RPMI7951 (cell line): ENCODE measurements around the gene PTGER4. TPM values are rescaled to one million over a fixed set of nuclear protein-coding genes. Genes with fewer than 3 reads are reported as not detected.
"Not testable (repeated sequence)": the region's sequence is repeated elsewhere in the genome, so short reads cannot be mapped to it uniquely, and the experiment has no call there.

Experiments used
- DNase-seq: peaks from one replicate; pipeline ENCODE4 v3.0.0-alpha.2; 2012; ENCODE audit warnings: low read depth
- total RNA-seq: library from RNA; depleted of rRNA; stranded (reverse); fragments of >200 nt; shearing (Covaris generic); gene quantifications from 2 replicates; pipeline ENCODE4 v1.2.3, GENCODE V29; 2014

The PTGER4 gene
- total RNA-seq, 1 experiment from 2014 or later: 1.2 TPM

DNA sequence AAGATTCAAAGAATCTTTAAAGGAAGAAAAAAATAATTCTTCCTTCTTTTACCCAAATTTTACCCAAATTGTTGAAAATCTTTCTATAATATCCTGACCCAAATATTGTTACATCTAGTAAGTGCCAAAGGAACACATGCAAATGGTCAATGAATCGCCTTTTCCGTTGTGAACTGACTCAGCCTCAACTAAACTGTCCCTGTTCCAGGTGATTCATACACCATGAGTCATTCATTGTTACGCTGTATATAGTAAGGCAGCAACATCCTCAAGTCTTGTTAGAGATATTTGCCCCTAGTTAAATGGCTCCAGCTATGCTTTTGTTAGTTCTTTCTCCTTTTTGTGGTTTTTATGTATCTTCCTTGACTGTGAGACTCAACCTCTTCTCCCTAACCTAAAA, 9.7 kb downstream of the PTGER4 start:
- DNase-seq: peak; percentile 93

DNA sequence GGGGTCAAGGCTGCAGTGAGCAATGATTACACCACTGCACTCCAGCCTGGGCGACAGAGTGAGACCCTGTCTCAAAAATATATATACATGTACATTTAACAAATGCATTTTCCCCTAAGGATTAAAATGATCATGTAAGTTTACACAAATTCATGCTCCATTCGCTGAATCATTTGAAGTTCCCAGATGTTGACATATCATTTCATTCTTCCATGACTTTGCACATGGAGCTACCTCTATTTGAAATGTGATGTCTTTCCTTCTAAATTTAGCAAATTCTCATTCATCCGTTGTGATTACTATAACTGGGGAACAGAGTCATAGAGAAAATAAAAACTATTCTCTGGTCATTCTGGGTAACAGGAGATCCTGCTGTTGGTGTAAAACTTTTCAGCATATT, 10.6 kb downstream of the PTGER4 start:
- no peak for DNase-seq

DNA sequence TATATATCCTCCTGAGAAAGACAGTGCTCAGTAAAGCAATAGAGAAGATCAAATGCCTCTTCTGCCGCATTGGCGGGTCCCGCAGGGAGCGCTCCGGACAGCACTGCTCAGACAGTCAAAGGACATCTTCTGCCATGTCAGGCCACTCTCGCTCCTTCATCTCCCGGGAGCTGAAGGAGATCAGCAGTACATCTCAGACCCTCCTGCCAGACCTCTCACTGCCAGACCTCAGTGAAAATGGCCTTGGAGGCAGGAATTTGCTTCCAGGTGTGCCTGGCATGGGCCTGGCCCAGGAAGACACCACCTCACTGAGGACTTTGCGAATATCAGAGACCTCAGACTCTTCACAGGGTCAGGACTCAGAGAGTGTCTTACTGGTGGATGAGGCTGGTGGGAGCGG, 12.2 kb downstream of the PTGER4 start:
- DNase-seq: no peak

DNA sequence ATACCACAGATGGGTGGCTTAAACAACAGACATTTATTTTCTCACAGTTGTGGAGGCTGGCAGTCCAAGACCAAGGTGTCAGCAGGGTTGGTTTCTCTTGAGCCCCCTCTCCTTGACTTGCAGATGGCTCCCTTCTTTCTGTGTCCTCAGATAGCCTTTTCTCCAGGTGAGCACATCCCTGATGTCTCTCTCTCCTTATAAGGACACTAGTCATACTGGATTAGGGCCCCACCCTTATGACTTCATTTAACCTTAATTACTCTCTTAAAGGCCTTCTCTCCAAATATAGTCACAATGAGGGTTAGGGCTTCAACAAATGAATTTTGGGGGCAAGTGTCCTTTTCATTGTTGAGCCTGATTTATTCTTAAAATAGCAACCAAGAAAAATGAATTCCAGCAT, 14.7 kb downstream of the PTGER4 start:
- no peak for DNase-seq

DNA sequence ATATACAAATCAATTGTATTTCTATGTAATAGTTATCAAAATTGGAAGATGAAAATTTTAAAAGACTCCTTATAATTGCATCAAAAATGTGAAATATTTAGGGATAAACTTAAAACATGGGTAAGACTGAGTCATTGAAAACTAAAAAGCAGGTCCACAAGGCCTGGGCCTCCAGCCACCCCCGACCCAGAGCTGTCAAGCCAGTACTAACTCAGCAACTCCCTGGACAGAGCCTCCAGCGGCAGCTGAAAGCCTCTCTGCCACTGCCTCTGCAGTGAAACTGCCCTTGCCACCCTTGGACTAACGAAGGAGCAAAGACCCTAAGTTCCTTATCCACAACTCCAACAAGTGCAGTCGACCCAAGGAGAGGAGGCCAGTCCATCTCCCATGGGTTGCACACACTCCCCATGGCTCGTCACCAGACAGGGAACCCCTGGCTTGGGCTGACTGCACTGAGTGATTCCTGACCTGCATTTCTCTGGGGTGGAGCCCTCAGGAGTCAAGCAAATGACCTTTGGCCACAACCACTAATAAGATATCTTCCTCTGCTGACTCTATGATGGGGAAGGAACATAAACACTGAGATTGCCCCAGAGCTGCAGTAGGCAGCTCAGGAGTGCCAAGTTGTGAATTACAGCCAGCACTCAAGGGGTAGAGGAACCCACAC, 20.5 kb downstream of the PTGER4 start:
- DNase-seq: no peak

DNA sequence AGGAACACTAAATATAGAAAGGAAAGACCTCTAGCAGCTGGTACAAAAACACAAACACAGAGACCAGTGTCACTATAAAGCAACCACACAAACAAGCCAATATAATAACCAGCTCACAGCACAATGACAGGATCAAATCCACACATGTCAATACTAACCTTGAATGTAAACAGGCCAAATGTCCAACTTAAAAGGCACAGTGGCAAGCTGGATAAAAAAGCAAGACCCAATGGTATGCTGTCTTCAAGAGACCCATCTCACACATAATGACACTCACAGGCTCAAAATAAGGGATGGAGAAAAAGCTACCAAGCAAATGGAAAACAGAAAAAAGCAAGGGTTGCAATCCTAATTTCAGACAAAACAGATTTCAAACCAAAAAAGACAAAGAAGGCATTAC, 22.3 kb downstream of the PTGER4 start:
- not testable (repeated sequence) for DNase-seq

DNA sequence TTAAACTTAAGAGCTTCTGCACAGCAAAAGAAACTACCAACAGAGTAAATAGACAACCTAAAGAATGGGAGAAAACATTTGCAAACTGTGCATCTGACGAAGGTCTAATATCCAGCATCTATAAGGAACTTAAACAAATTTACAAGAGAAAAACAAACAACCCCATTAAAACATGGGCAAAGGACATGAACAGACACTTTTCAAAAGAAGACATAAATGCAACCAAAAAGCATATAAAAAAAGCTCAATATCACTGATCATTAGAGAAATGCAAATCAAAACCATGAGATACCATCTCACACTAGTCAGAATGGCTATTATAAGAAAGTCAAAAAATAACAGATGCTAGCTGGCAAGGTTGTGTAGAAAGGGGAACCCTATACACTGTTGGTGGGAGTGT, 25.8 kb downstream of the PTGER4 start:
- not testable (repeated sequence) for DNase-seq

DNA sequence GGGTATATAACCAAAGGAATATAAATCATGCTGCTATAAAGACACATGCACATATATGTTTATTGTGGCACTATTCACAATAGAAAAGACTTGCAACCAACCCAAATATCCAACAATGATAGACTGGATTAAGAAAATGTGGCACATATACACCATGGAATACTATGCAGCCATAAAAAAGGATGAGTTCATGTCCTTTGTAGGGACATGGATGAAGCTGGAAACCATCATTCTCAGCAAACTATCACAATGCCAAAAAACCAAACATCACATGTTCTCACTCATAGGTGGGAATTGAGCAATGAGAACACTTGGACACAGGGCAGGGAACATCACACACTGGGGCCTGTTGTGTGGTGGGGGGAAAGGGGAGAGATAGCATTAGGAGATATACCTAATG, 30.9 kb downstream of the PTGER4 start:
- not testable (repeated sequence) for DNase-seq

DNA sequence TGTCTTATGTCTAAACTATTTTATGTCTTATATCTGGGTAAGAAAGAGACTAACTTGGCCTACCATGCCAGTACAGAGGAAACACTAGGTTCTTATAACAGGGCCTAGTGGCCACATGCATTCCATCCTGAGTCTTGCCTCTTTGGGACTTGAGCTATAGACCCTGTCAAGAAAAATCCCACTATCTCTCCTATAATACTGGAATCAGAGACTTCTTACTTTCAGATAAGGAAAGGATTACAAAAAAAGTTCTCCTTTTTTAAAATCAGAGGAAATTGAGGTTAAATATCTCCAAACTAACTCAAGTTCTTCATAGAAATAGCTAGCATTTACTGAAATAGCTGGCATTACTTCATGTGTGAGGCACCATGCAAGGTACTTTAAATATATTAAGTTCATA, 34.3 kb downstream of the PTGER4 start:
- DNase-seq: no peak

DNA sequence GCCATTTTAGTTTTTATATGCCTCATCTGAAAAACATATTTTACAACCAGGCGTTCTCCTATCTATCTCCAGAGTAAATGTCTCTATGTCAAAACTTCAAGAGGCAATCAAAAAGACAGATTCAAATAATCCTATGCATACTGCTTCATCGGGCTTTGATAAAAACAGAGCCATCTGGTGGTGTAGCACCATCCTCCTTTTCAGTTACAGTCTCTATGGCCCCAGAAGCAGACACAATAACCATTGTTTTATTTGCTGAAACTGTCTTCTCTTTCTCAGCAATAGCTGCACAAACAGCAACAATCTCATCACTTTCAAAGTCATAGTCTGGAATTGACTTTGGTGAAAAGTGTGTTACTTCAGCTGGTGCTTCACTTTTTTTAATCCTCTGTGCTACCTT, 36.3 kb downstream of the PTGER4 start:
- peak; percentile 26 for DNase-seq

DNA sequence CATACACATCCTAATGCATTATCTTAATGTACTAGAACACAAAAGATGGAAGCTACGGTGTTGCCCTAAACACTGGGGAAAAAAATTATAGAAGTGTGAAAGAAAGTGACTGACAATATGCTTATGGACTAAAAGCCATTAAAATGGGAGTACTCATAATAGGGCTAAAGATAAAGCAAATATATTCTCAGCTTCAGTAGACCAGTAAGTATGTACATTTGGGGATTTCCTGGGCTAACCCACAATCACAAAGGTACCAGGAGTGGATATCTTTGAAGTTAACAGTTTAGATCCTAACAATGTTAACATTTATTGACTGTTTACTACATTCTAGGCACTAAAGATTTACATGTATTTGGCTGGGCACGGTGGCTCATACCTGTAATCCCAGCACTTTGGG, 36.9 kb downstream of the PTGER4 start:
- no peak for DNase-seq

DNA sequence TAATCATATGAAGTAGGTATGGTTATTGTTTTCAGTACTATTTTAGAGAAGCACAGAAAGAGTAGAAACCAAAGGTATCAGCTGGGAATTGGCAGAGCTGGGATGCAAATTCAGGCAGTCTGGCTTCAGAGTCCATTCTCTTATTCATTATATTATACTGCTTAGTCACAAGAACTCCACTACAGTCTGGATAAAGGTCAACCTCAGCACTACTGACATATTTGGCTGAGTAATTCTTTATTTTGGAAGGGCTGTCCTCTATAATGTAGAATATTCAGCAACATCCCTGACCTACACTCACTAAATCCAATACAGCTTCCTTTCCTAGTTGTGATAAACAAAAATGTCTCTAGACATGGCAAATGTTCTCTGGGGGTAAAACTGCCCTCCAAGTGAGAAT, 37.6 kb downstream of the PTGER4 start:
- DNase-seq: peak; percentile 2

DNA sequence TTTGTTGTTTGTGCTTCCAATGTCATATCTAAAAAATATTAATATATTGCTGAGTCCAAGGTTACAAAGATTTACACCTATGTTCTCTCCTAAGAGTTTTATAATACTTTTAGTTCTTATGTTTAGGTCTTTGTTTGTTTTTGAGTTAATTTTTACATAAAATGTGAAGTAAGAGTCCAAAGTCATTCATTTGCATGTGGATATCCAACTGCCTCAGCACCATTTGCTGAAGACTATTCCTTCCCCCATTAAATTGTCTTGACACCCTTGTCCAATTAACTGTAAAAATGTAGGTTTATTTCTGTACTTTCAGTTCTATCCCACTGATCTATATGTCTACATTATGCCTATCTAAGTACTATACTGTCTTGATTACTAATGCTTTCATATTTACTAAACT, 40.4 kb downstream of the PTGER4 start:
- no peak for DNase-seq

DNA sequence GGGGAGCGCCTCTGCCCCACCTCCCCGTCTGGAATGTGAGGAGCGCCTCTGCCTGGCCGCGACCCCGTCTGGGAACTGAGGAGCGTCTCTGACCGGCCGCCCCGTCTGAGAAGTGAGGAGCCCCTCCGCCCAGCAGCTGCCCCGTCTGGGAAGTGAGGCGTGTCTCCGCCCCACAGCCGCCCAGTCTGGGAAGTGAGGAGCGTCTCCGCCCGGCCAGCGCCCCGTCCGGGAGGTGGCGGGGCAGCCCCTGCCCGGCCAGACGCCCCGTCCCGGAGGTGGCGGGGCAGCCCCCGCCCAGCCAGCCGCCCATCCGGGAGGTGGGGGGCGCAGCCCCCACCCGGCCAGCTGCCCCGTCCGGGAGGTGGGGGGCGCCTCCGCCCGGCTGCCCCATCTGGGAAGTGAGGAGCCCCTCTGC, 42.8 kb downstream of the PTGER4 start:
- not testable (repeated sequence) for DNase-seq

DNA sequence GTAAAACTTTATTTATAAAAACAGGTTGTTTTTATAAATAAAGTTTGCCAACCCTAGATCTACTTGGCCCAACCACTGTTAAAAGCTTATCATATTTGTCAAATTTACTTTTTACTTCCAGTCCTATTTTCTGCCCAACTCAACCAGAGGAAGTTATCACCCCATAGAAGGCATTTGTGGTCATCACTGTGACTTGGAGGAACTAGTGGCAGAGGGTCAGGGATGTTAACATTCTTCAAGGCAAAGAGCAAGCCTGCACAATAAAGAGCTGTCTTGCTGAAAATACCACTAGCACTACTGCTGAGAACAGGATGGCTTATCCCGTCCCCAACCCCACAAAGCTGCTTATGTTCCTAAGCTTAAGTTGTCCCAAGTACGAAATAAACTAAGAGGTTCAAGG, 53.7 kb downstream of the PTGER4 start:
- DNase-seq: no peak

DNA sequence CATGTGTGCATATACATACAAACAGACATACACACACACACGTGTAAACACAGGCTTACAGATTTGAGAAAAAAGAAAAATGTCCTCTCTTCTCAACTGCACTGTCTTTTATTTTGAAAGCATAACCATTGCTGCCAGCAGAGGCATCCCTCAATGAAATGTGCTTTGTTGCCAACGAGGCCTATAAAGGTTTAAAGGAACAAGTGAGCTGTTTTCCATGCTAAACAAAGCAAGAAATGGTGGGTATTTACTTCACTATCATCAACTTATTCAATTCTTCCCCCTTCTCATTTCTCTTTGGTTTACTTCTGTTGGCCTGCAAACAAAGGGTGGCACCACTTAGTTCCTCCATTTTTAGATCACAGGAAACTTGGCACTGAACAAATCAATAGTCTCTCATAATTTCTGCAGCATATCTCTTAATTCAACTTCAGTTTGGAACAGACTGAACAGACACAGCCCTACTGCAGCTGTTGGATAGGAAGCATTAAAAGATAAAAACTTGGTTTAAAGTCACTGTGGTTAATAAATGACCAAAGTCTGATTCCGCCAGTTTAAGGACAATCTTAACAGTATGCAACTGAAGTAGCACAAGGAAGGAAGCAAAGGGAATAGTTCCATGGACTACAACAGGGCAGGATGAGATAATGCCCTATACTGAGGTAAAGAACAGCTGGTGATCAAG, 54.3 kb downstream of the PTGER4 start:
- no peak for DNase-seq

DNA sequence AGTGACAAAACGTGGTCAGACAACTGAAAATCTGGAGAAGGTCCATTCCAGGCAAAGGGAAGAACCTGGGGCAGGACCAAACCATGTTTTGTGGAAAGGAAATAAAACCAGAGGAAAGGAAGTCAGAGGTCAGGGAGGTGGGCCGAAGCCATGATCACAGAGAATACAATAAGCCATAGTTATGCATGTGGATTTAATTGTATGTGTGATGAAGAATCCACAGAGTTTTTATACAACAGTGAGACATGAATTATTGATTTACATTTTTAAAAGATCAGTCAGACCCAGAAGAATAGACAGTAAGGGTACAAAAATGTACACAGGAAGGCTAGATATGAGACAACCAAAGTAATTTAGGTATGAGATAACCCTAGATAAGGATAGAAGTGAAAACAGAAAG, 55.3 kb downstream of the PTGER4 start:
- DNase-seq: peak; percentile 5

DNA sequence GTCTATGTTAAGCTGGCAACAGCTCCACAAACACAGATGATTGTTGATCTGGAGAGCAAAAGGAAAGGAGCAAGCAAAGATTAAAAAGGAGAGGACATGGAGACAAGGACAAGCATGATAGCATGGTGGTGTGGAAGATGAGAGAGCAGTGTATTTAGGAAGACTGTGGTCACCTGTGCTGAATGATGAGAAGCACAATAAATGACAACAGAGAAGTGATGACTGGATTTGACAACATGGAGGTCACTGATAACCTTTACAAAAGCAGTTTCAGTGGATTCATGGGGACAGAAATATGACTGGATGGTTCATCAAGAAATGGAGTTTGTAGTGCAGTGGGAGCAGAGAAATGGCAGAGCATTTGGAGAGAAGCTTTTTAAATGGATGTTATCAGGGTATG, 55.9 kb downstream of the PTGER4 start:
- DNase-seq: no peak

DNA sequence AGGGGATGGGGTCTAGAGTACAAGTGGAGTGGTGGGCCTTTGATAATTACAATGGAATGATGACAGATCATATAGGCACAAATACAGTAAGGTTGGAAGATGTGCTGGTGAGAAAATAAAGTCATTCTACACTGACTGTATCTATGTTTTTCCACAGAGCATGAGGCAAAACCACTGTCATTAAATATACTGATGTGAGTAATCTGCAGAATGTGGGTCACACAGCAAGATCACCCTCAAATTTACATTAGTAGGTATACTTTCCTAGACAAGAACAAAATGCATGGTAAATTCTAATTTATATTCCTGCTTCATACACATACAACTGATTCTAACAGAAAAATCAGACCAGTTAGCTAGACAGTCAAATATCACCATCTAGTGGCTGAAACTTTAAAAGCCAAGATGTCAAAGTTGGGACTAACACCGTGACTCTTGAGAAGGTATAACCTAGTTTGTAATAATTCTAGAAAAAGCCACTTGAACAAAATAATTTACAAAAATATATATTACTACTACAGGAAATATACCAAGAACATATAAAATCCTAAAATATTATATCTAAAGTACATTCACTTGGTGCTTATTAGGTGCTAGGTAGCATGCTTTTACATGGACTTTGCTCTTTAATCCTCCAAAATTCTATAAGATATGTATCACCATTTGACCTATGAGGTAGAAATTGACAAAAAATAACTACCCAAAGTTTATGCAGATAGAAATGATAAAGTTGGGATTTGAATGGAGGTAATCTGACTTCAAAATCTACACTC, 56.6 kb downstream of the PTGER4 start:
- peak; percentile 54 for DNase-seq

DNA sequence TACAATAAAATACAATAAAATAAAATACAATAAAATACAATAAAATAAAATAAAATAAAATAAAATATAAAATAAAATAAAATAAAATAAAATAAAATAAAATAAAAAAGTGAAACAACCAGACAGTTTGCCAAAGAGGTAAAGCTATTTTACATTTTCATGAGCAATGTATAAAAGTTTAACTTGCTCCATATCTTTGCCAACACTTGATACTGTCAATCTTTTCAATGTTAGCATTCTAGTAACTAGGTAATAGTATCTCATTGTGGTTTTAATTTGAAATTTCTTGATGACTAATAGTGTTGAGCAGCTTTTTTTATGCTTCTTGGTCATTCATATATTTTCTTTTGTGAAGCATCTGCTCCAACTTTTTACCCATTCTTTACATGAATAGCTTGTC, 58.8 kb downstream of the PTGER4 start:
- DNase-seq: peak; percentile 15
